Vagina (tissue), 2 donors: Measurements from ENCODE around the gene RAB11FIP3. TPM values are rescaled to one million over a fixed set of nuclear protein-coding genes. Genes with fewer than 3 reads are reported as not detected.
"Not testable (repeated sequence)": the region's sequence is repeated elsewhere in the genome, so short reads cannot be mapped to it uniquely, and the experiment has no call there.

ENCODE experiments used
- DNase-seq, 2 donors: peaks; one replicate each; pipeline ENCODE4 v3.0.0-alpha.2; 2017; ENCODE audit errors: extremely low spot score in 2 of 2
- H3K27ac ChIP-seq: fragments of 200-600 bp; sonication (generic); one replicate; pipeline ENCODE4 v1.5.1; 2019
- H3K27me3 ChIP-seq: fragments of 200-600 bp; sonication (generic); one replicate; pipeline ENCODE4 v1.5.1; 2019
- H3K36me3 ChIP-seq, 2 donors: fragments of 200-600 bp; sonication (generic); one replicate each; pipeline ENCODE4 v1.5.1; 2017 to 2019
- H3K4me1 ChIP-seq: fragments of 200-600 bp; sonication (generic); one replicate; pipeline ENCODE4 v1.5.1; 2019
- H3K4me3 ChIP-seq, 2 donors: fragments of 200-600 bp; sonication (generic); 1 replicate in 1 of 2; 2 replicates in 1 of 2; pipeline ENCODE4 v1.5.1; 2016 to 2019
- H3K9me3 ChIP-seq: fragments of 200-600 bp; sonication (generic); one replicate; pipeline ENCODE4 v1.5.1; 2019
- CTCF ChIP-seq, 3 experiments: fragments of 450-650 bp in 2 of 3; fragments of 200-600 bp in 1 of 3; sonication (generic) in 1 of 3; IDR thresholded peaks; one replicate each; pipeline ENCODE4 v1.5.1; 2017 to 2019; ENCODE audit warnings: antibody characterized with exemption in 3 of 3, mild to moderate bottlenecking in 2 of 3, moderate library complexity in 2 of 3
- POLR2A ChIP-seq, 2 donors: fragments of 450-650 bp; IDR thresholded peaks; one replicate each; pipeline ENCODE4 v1.6.1; 2017; ENCODE audit warnings: antibody characterized with exemption in 2 of 2, mild to moderate bottlenecking in 2 of 2, moderate library complexity in 2 of 2
- POLR2AphosphoS5 ChIP-seq, 2 donors: sonication (generic); formaldehyde crosslinking; IDR thresholded peaks; one replicate each; pipeline ENCODE4 v1.9.0; 2017; ENCODE audit warnings: antibody characterized with exemption in 2 of 2, mild to moderate bottlenecking in 2 of 2, low read depth in 1 of 2; ENCODE audit not compliant: insufficient read depth in 1 of 2
- intact Hi-C: fragments of 100-400 bp; cut with DNase I; formaldehyde crosslinking; loops from one replicate; pipeline ENCODE4 v1.15.1; 2023
- total RNA-seq: library from RNA; depleted of rRNA; stranded (reverse); fragments of >200 nt; gene quantifications from one replicate; pipeline ENCODE4 v1.2.3, GENCODE V29; 2016

The RAB11FIP3 gene
- total RNA-seq, 1 donor from 2014 or later: 36.6 TPM

- H3K27ac ChIP-seq: no peak overlapping the region
- DNase-seq: no peak
- H3K27me3 ChIP-seq: no peaks in the 10 kb centered on the region
- no peaks in the 10 kb centered on the region for H3K9me3 ChIP-seq
- H3K4me3 ChIP-seq: no peak overlapping the region
- intact Hi-C loops: no loop called here
- H3K36me3 ChIP-seq: no peaks in the 10 kb centered on the region
- H3K4me1 ChIP-seq: peaks cover 18% of the 10 kb centered on the region
- no peak for TF ChIP-seq POLR2AphosphoS5 (IDR thresholded peaks at IDR 0.05; ENCODE audit: insufficient read depth in 1 of 2, low read depth in 1 of 2)
- TF ChIP-seq POLR2A (IDR thresholded peaks at IDR 0.05): no peak
- no peak for TF ChIP-seq CTCF (IDR thresholded peaks at IDR 0.05)
Observed at GRCh38 chr16:468068-468821, 42.8 kb downstream of the RAB11FIP3 start.

- H3K4me1 ChIP-seq: peaks cover 18% of the 10 kb centered on the region
- H3K4me3 ChIP-seq, H3K9me3 ChIP-seq, H3K36me3 ChIP-seq, H3K27me3 ChIP-seq, DNase-seq, intact Hi-C loops, H3K27ac ChIP-seq: not testable (repeated sequence)
Observed at GRCh38 chr16:469459-469858, 44.0 kb downstream of the RAB11FIP3 start.

- H3K36me3 ChIP-seq: no peaks in the 10 kb centered on the region
- no peaks in the 10 kb centered on the region for H3K9me3 ChIP-seq
- H3K27ac ChIP-seq: no peak overlapping the region
- H3K4me1 ChIP-seq: peaks cover 18% of the 10 kb centered on the region
- DNase-seq: no peak
- intact Hi-C loops: no loop called here
- no peak for TF ChIP-seq POLR2A (IDR thresholded peaks at IDR 0.05)
- TF ChIP-seq CTCF (IDR thresholded peaks at IDR 0.05): no peak
- no peaks in the 10 kb centered on the region for H3K27me3 ChIP-seq
- H3K4me3 ChIP-seq: no peak overlapping the region
Observed at GRCh38 chr16:470418-470817, 45.0 kb downstream of the RAB11FIP3 start.

- H3K9me3 ChIP-seq: no peaks in the 10 kb centered on the region
- no peak overlapping the region for H3K4me3 ChIP-seq
- no peak for DNase-seq
- no peak overlapping the region for H3K27ac ChIP-seq
- peaks cover 18% of the 10 kb centered on the region for H3K4me1 ChIP-seq
- H3K36me3 ChIP-seq: no peaks in the 10 kb centered on the region
- TF ChIP-seq POLR2AphosphoS5 (IDR thresholded peaks at IDR 0.05; ENCODE audit: insufficient read depth in 1 of 2, low read depth in 1 of 2) (no peak), CTCF (IDR thresholded peaks at IDR 0.05) (no peak), POLR2A (IDR thresholded peaks at IDR 0.05) (no peak)
- no peaks in the 10 kb centered on the region for H3K27me3 ChIP-seq
- intact Hi-C loops: no loop called here
Observed at GRCh38 chr16:471353-472198, 46.1 kb downstream of the RAB11FIP3 start.

- TF ChIP-seq POLR2A (IDR thresholded peaks at IDR 0.05) (no peak), POLR2AphosphoS5 (IDR thresholded peaks at IDR 0.05; ENCODE audit: insufficient read depth in 1 of 2, low read depth in 1 of 2) (no peak)
- Histone ChIP-seq H3K27me3 (no peaks in the 10 kb centered on the region), H3K9me3 (no peaks in the 10 kb centered on the region), H3K4me3 (no peak overlapping the region), H3K36me3 (no peaks in the 10 kb centered on the region), H3K4me1 (peaks cover 13% of the 10 kb centered on the region), H3K27ac (no peak overlapping the region)
- intact Hi-C loops: no loop called here
- DNase-seq: no peak
Observed at GRCh38 chr16:472199-472504, 46.7 kb downstream of the RAB11FIP3 start.
